ENCODE measurements around the gene PLXDC1.
A peak's percentile ranks its signal among the peaks of the same experiment; 100 is the strongest.
"Not testable (repeated sequence)": the region's sequence is repeated elsewhere in the genome, so short reads cannot be mapped to it uniquely, and the experiment has no call there.

Gene PLXDC1

GRCh38 chr17:39178536-39178935 is 27.1 kb upstream of the PLXDC1 start:
- DNase-seq, result no peak

GRCh38 chr17:39177256-39177655 is 25.8 kb upstream of the PLXDC1 start:
- no peak for DNase-seq

DNA sequence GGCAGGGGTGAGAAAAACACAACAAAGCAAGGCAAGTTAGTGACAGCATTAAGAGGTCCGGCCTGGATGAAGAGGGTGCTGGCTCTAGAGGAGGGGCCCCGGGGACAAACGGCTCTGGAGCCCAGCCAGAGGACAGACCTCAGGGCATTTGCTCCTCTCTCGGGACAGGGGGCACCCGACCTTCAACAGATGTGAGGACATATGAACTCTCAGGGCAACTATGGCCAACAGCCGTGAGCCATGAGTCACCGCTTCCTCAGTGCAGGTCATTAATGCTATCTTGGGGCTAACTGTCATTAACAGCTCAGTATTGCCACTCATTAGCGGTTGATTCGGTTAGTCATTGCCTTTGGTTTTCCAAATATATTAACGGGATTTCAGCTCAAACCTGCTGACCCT is 24.3 kb upstream of the PLXDC1 start:
- DNase-seq, result no peak

GRCh38 chr17:39174920-39175694 is 23.7 kb upstream of the PLXDC1 start:
- DNase-seq, result peak; percentile 70

- DNase-seq, result no peak
These were observed 22.3 kb upstream of the PLXDC1 start for GRCh38 chr17:39173526-39174274.

DNA sequence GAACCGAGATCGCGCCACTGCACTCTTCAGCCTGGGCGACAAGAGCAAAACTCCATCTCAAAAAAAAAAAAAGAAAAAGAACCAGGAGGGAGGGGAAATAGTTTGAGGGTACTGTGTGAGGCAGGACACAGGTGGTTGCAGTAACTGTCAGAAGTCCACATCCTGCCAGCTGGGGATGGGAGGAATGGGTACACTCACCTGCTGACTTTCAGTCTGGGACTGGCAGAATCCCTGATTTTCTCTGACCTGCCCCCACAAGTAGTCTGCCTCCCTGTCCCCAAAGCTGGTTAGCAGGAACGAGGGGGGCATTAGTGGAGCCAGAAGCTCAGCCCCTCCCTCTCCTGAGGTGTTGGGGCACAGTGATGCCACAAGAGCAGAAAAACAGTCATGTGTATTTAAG is 21.6 kb upstream of the PLXDC1 start:
- DNase-seq, result no peak

DNA sequence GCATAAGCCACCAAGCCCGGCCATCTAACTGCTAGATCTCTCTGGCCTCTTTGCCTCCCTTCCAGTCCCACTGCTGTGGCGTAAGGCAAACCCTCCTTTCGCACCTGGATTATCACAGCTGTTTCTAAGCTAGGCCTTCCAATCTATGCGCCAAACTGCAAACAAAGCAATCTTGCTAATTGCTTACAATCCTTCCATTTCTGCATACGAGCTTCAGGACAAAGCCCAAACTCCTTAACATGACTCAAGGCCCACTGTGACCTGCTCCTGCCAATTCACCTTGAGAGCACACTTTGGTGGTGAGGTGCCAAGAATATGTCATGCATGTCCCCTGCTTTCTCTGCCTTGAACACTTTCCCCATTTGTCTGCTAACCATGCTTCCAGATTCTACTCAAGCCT is 20.5 kb upstream of the PLXDC1 start:
- DNase-seq, result no peak

GRCh38 chr17:39170558-39170957 is 19.1 kb upstream of the PLXDC1 start:
- DNase-seq, result no peak

GRCh38 chr17:39170109-39170508 is 18.7 kb upstream of the PLXDC1 start:
- no peak for DNase-seq

GRCh38 chr17:39169518-39169917 is 18.1 kb upstream of the PLXDC1 start:
- DNase-seq, result no peak

GRCh38 chr17:39169101-39169500 is 17.7 kb upstream of the PLXDC1 start:
- DNase-seq, result no peak

GRCh38 chr17:39168503-39168902 is 17.1 kb upstream of the PLXDC1 start:
- not testable (repeated sequence) for DNase-seq

- no peak for DNase-seq
These were observed 16.0 kb upstream of the PLXDC1 start for GRCh38 chr17:39167476-39167875.

DNA sequence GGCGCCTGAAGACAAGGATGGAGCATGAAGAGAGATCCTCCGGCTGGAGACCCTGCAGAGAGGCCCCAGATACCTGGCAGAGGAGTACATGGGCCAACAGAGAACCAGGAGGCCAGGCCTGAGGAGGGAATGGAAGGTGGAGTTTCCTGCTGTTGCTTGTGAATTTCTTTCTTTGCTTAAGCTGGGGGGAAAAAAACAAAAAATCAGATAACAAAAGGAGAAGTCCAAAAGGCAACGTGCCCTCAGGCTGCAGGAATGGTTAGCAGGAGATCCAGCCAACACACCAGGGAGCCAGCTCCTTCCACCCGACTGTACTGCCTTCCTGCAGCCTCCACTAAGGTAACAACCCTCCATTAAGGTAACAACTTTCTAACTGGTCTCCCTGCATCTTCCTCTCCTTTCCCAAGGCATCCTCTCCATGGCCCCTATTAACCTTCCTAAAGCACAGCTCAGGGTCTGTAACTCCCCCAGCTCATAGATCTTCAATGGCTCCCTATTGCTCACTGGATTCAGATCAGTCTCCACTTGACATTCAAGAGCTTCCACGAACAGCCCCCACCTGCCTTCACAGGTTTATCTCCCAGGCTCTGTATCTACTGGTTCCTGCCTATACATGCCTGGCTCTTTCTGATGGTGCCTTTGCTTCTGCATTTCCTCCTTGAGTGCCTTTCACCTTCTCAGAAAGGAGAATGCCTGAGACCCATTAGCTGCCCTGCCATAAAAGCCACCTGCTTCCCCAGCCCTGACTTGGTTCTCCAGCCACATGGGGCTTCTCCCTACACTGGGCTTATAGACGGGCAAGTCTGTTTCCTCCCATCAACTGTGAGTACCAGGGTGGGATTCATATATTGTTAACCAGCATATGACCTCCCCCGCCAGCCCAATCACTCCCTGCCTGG is 15.2 kb upstream of the PLXDC1 start:
- no peak for DNase-seq

- DNase-seq, result no peak
These were observed 14.5 kb upstream of the PLXDC1 start, which contains the start of gene ARL5C for GRCh38 chr17:39165841-39166349. TSS of gene ARL5C (minus strand) at chr17:39166161. CDS start at chr17:39165760, 401 bp downstream.

- DNase-seq, result no peak
These were observed 13.9 kb upstream of the PLXDC1 start for GRCh38 chr17:39165178-39165840.

DNA sequence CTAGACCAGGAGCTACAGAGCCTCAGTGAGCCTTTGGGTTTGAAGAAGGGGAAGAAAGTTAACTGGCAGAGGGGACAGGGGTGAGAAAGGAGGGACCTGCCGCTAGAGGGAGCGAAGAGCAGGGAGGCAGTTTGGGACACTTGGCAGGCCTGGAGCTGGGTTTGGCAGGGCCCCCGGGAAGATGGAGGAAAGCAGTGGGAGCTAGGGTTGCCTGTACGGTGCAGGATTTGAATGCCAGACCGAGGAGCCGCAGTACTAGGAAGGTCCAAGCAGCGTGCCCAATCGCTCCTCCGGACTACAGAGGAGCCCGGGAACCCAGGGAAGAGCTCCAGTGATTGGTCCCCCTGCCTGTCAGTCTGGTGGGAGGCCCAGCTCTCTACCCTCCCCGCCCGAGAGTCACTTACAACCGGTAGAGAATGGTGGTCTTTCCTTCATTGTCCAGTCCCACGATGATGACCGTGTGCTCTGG is 13.3 kb upstream of the PLXDC1 start:
- peak; percentile 78 for DNase-seq

DNA sequence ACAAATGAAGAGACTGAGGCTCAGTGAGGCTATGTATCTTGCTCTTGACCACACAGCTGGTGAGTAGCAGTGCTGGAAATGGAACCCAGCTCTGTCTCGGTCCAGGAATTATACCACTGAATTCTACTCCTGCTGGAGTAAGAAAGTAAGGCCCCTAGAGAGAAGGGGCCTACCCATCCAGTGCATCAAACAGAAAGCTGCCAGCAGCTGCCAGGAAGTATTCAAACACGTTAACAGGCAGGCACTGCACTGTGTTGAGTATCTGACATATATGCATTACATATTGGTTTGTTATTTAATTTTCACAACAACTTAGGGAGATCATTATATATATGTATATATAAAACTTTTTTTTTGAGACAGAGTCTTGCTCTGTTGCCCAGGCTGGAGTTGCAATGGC is 10.5 kb upstream of the PLXDC1 start:
- no peak for DNase-seq

- no peak for DNase-seq
These were observed 7.2 kb upstream of the PLXDC1 start for GRCh38 chr17:39158623-39159022.

DNA sequence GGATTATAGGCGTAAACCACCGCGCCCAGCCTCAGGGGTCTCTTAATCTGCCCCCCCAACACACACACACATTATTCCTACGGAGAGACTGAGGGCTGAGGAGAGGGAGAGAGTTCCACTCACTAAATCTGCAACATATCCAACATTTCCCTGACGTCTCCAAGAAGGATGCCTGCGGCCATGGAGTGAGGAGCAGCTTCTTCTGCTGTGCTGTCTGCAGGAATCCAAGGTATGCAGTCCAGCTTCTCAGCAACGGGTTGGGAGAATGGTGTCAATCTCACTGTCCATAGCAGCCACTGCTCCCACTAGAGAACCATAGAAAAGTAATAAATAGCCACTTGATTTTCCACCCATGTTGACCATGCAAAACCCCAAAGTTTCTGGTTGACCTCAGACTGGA is 5.1 kb upstream of the PLXDC1 start:
- no peak for DNase-seq

GRCh38 chr17:39155654-39156053 is 4.2 kb upstream of the PLXDC1 start:
- DNase-seq, result no peak

- DNase-seq, result peak; percentile 83
These were observed 2.2 kb upstream of the PLXDC1 start for GRCh38 chr17:39153599-39154051.
